H1 (cell line): ENCODE data around the gene PFDN6. TPM values are rescaled to one million over a fixed set of nuclear protein-coding genes. Genes with fewer than 3 reads are reported as not detected.

Experiments
- CTCF ChIA-PET: fragments of 300-600 bp; sonication (Branson Sonifier 250); formaldehyde crosslinking; loops from one replicate; lab custom pipeline; 2021; ENCODE audit not compliant: partially characterized antibody; lab: Charles Lee
- POLR2A ChIA-PET: fragments of 300-600 bp; sonication (Branson Sonifier 250); formaldehyde crosslinking; loops from one replicate; lab custom pipeline; 2021; ENCODE audit warnings: inconsistent platforms; ENCODE audit not compliant: partially characterized antibody; lab: Charles Lee
- DNase-seq, 2 experiments: peaks; one replicate each; pipeline versions ENCODE4 v3.0.0 to v3.0.0-alpha.2; 2010 to 2022; ENCODE audit warnings: low spot score in 2 of 2, low read depth in 1 of 2, mixed read lengths in 1 of 2
- FAIRE-seq: peaks from 2 replicates; lab custom pipeline; 2011; peaks lifted over from hg19 to GRCh38; lab: Jason Lieb, UNC
- H2AFZ ChIP-seq: 2 replicates; pipeline ENCODE4 v1.8.1; 2012; ENCODE audit warnings: low read length, inconsistent platforms
- H2AK5ac ChIP-seq: 2 replicates; pipeline ENCODE4 v1.6.1; 2013; ENCODE audit warnings: low read depth, low read length
- H2BK120ac ChIP-seq: replicated peaks from 2 replicates; pipeline ENCODE3; 2013; ENCODE audit warnings: low read depth, low read length, inconsistent platforms
- H2BK12ac ChIP-seq: 2 replicates; pipeline ENCODE4 v1.6.1; 2013; ENCODE audit warnings: low read depth, low read length
- H2BK15ac ChIP-seq: 2 replicates; pipeline ENCODE4 v1.6.1; 2013; ENCODE audit warnings: low read length
- H2BK20ac ChIP-seq: 2 replicates; pipeline ENCODE4 v1.6.1; 2013; ENCODE audit warnings: low read length
- H2BK5ac ChIP-seq: 2 replicates; pipeline ENCODE4 v1.6.1; 2013; ENCODE audit warnings: low read depth, low read length
- H3K14ac ChIP-seq: 2 replicates; pipeline ENCODE4 v1.6.1; 2013; ENCODE audit warnings: inconsistent platforms; ENCODE audit not compliant: insufficient read length
- H3K18ac ChIP-seq: 2 replicates; pipeline ENCODE4 v1.6.1; 2013; ENCODE audit warnings: low read length; ENCODE audit errors: extremely low read depth
- H3K23ac ChIP-seq: 2 replicates; pipeline ENCODE4 v1.6.1; 2013; ENCODE audit warnings: inconsistent platforms; ENCODE audit not compliant: insufficient read length
- H3K23me2 ChIP-seq: 2 replicates; pipeline ENCODE4 v1.6.1; 2013; ENCODE audit warnings: low read depth, low read length
- H3K27ac ChIP-seq: 2 replicates; pipeline ENCODE4 v1.6.1; 2011; ENCODE audit warnings: low read depth, low read length, inconsistent platforms
- H3K27me3 ChIP-seq, 4 experiments: replicated peaks in 1 of 4; 1 replicate in 1 of 4; 2 replicates in 3 of 4; pipeline versions ENCODE4 v1.6.1 to v1.8.1; 2011 to 2013; ENCODE audit warnings: low read length in 3 of 4, mild to moderate bottlenecking in 3 of 4, inconsistent platforms in 2 of 4, mixed read lengths in 2 of 4, moderate library complexity in 1 of 4; ENCODE audit not compliant: control insufficient read depth in 3 of 4, insufficient read depth in 3 of 4; ENCODE audit errors: extremely low read depth in 1 of 4
- H3K36me3 ChIP-seq, 4 experiments: 2 replicates each; pipeline versions ENCODE4 v1.6.1 to v1.8.1; 2011 to 2013; ENCODE audit warnings: mild to moderate bottlenecking in 4 of 4, low read length in 3 of 4, moderate library complexity in 2 of 4, control low read depth in 1 of 4, inconsistent platforms in 1 of 4; ENCODE audit not compliant: insufficient read depth in 4 of 4, control insufficient read depth in 2 of 4
- H3K4ac ChIP-seq: replicated peaks from 2 replicates; pipeline ENCODE3; 2013; ENCODE audit warnings: low read length, low read depth, mixed read lengths, inconsistent platforms; ENCODE audit not compliant: insufficient read length
- H3K4me1 ChIP-seq, 4 experiments: replicated peaks in 1 of 4; 1 replicate in 1 of 4; 2 replicates in 3 of 4; pipeline versions ENCODE4 v1.6.1 to v1.8.1; 2011 to 2013; ENCODE audit warnings: low read length in 3 of 4, inconsistent platforms in 2 of 4, mixed read lengths in 1 of 4; ENCODE audit not compliant: insufficient read depth in 4 of 4, control insufficient read depth in 3 of 4
- H3K4me2 ChIP-seq, 2 experiments: 2 replicates each; pipeline versions ENCODE4 v1.6.1 to v1.8.1; 2011 to 2013; ENCODE audit warnings: low read depth in 2 of 2, low read length in 2 of 2, control low read depth in 1 of 2, inconsistent platforms in 1 of 2, mild to moderate bottlenecking in 1 of 2; ENCODE audit not compliant: insufficient read depth in 1 of 2
- H3K4me3 ChIP-seq, 4 experiments: fragments of 200-600, 300-600 bp in 1 of 4; sonication (generic), shearing (Covaris generic), sonication (Bioruptor Twin) in 1 of 4; 2 replicates each; pipeline versions ENCODE4 v1.5.1 to v1.8.1; 2011 to 2016; ENCODE audit warnings: low read length in 4 of 4, low read depth in 3 of 4, control low read depth in 2 of 4, inconsistent platforms in 2 of 4, mild to moderate bottlenecking in 2 of 4, mixed read lengths in 1 of 4, moderate library complexity in 1 of 4; ENCODE audit not compliant: insufficient read depth in 2 of 4; ENCODE audit errors: extremely low read depth in 1 of 4
- H3K56ac ChIP-seq: replicated peaks from 2 replicates; pipeline ENCODE3; 2013; ENCODE audit warnings: low read depth, mild to moderate bottlenecking, mixed read lengths, low read length, inconsistent platforms; ENCODE audit not compliant: insufficient read length
- H3K79me1 ChIP-seq: 2 replicates; pipeline ENCODE4 v1.6.1; 2013; ENCODE audit warnings: low read depth, low read length, control low read depth
- H3K79me2 ChIP-seq, 2 experiments: 2 replicates each; pipeline versions ENCODE4 v1.6.1 to v1.8.1; 2012 to 2013; ENCODE audit warnings: low read length in 2 of 2, mild to moderate bottlenecking in 2 of 2, inconsistent platforms in 1 of 2; ENCODE audit not compliant: insufficient read depth in 2 of 2, control insufficient read depth in 1 of 2
- H3K9ac ChIP-seq, 4 experiments: replicated peaks in 1 of 4; 1 replicate in 1 of 4; 2 replicates in 3 of 4; pipeline versions ENCODE4 v1.6.1 to v1.8.1; 2011 to 2013; ENCODE audit warnings: low read depth in 3 of 4, low read length in 3 of 4, control low read depth in 2 of 4, mild to moderate bottlenecking in 2 of 4, moderate library complexity in 2 of 4, inconsistent platforms in 1 of 4; ENCODE audit errors: extremely low read depth in 1 of 4
- H3K9me3 ChIP-seq, 2 experiments: 2 replicates each; pipeline versions ENCODE4 v1.6.1 to v1.8.1; 2012 to 2013; ENCODE audit warnings: mild to moderate bottlenecking in 2 of 2, moderate library complexity in 2 of 2, control low read depth in 1 of 2, inconsistent platforms in 1 of 2, low read depth in 1 of 2, low read length in 1 of 2, mixed read lengths in 1 of 2; ENCODE audit not compliant: insufficient read depth in 2 of 2
- H4K20me1 ChIP-seq, 2 experiments: replicated peaks in 1 of 2; 2 replicates each; pipeline versions ENCODE3 to v1.8.1; 2011 to 2013; ENCODE audit warnings: inconsistent platforms in 2 of 2, low read length in 2 of 2, mild to moderate bottlenecking in 1 of 2; ENCODE audit not compliant: insufficient read depth in 2 of 2, control insufficient read depth in 1 of 2
- H4K5ac ChIP-seq: 2 replicates; pipeline ENCODE4 v1.6.1; 2013; ENCODE audit warnings: low read length, low read depth, mixed read lengths, inconsistent platforms; ENCODE audit not compliant: insufficient read length
- H4K8ac ChIP-seq: 2 replicates; pipeline ENCODE4 v1.8.0; 2013; ENCODE audit warnings: mild to moderate bottlenecking, moderate library complexity, low read length, inconsistent platforms; ENCODE audit not compliant: insufficient read depth; ENCODE audit errors: extremely low read depth
- H4K91ac ChIP-seq: replicated peaks from 2 replicates; pipeline ENCODE3; 2013; ENCODE audit warnings: low read length, mixed read lengths, inconsistent platforms; ENCODE audit not compliant: insufficient read length
- BCL11A ChIP-seq, 2 experiments: IDR thresholded peaks; one replicate each; pipeline ENCODE4 v1.6.1; 2011; ENCODE audit warnings: low read depth in 2 of 2, low read length in 2 of 2, mild to moderate bottlenecking in 2 of 2
- SIN3A ChIP-seq, 2 experiments: IDR thresholded peaks in 1 of 2; conservative IDR thresholded peaks in 1 of 2; 2 replicates each; pipeline ENCODE4 v1.6.1; 2011 to 2012; ENCODE audit warnings: low read length in 2 of 2, improper control_type of control experiment in 1 of 2, low read depth in 1 of 2, mild to moderate bottlenecking in 1 of 2
- WGBS, 2 experiments: shearing (Covaris generic) in 1 of 2; methylation state at CpG; one replicate each; pipeline versions ENCODE4 v1.1.6 to v1.1.7; 2013 to 2015; ENCODE audit warnings: low lambda C conversion rate in 2 of 2, mixed read lengths in 2 of 2, inconsistent platforms in 1 of 2, low coverage in 1 of 2, missing lambda C conversion rate in 1 of 2; ENCODE audit not compliant: insufficient replicate concordance in 2 of 2, insufficient coverage in 1 of 2, insufficient read length in 1 of 2; ENCODE audit errors: extremely low coverage in 1 of 2, missing lambda C conversion rate in 1 of 2; 5-methylcytosine and 5-hydroxymethylcytosine counted together
- polyA plus RNA-seq, 7 experiments: library from polyadenylated mRNA; depleted of rRNA in 3 of 7; stranded (reverse) in 5 of 7; unstranded in 2 of 7; fragments of >200 nt in 5 of 7; fragments of 200-250 nt in 2 of 7; gene quantifications; 1 replicate in 5 of 7; 2 replicates in 1 of 7; 4 replicates in 1 of 7; pipeline versions ENCODE4 v1.2.1 to v1.2.3, GENCODE V29; 2011 to 2013; ENCODE audit warnings: missing spikeins in 2 of 7, mixed read lengths in 2 of 7
- total RNA-seq: library from RNA; stranded (reverse); fragmentation: NEBNext Ultra II Directional; extraction: Animal tissue kit (Norgen Biotek cat#: 25700); gene quantifications from 2 replicates; pipeline ENCODE4 v1.2.1, GENCODE V29; 2021

Gene PFDN6
- total and polyA plus RNA-seq, 2 of the 8 experiments (the other 6 are each of a cell fraction or from before 2014, with no cell fraction given) = 32.0 to 95.7 TPM

DNA sequence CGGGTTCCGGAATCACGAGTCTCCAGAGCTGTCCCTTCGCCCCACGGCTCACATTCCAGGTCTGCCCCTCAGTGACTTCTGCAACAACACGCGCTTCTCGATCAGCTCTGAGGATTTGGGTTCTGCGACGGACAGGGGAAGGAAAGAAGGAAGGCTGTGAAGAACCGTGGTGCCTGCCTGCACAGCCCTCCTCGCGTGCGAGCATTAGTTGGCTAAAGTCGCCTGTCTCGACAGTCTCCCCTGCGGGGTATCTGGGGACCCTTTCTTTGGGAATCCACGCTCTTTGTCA, 40.8 kb upstream of the PFDN6 start:
- no peak for TF ChIP-seq BCL11A (IDR thresholded peaks at IDR 0.05; ENCODE audit: low read depth in 2 of 2, low read length in 2 of 2)
- peak in 1 of 2 experiments; percentile 40; a peak in 2 of 4 replicates for TF ChIP-seq SIN3A (conservative IDR thresholded peaks at IDR 0.05 in 1 of 2, IDR thresholded peaks at IDR 0.05 in 1 of 2; ENCODE audit: low read depth in 1 of 2, low read length in 2 of 2)
- TF ChIP-seq, all 59 proteins: peak for 1
- H4K8ac ChIP-seq = no peak overlapping the region
- H3K9me3 ChIP-seq = no peaks in the 10 kb centered on the region
- H3K23me2 ChIP-seq = peaks cover 9% of the 10 kb centered on the region; the same call in 1 of the 2 replicates
- H3K36me3 ChIP-seq = peaks cover 0 to 2% (median 0%) of the 10 kb centered on the region in 4 experiments; a peak in 1 of 8 replicates
- H4K5ac ChIP-seq = no peak overlapping the region
- H3K4me3 ChIP-seq = peak overlapping the region; percentile 20 to 70 (median 52); a peak in 7 of 8 replicates
- DNase-seq (no peak), FAIRE-seq (no peak)
- no peak overlapping the region for H2BK5ac ChIP-seq
- WGBS, 2 experiments = 15% methylated on average over 14 of the region's 18 CpGs; no CpG with 5 or more reads in 1 of the 2 experiments
- no peaks in the 10 kb centered on the region for H3K79me1 ChIP-seq
- CTCF ChIA-PET = interaction anchor here (0.9 to 7.9 kb wide), 39 partner anchors 11 to 315 kb away, joined by 3 to 107 read pairs (median 6); partner anchors contain the start of genes HSD17B8, RING1, RPS18 and VPS52
- H4K91ac ChIP-seq = no peak overlapping the region
- H3K27me3 ChIP-seq = peaks cover 0 to 21% (median 11%) of the 10 kb centered on the region in 4 experiments; a peak in 6 of 7 replicates
- H2AK5ac ChIP-seq = no peak overlapping the region
- no peak overlapping the region for H3K4ac ChIP-seq
- H3K9ac ChIP-seq = no peak overlapping the region
- H3K4me1 ChIP-seq = peaks cover 0 to 10% (median 7%) of the 10 kb centered on the region in 4 experiments; a peak in 4 of 7 replicates
- no peak overlapping the region for H2BK12ac ChIP-seq
- H2BK120ac ChIP-seq = no peak overlapping the region
- no peaks in the 10 kb centered on the region for H4K20me1 ChIP-seq
- no peak overlapping the region for H3K56ac ChIP-seq
- POLR2A ChIA-PET = interaction anchor here (0.7 to 2.2 kb wide), 15 partner anchors 8 to 276 kb away, joined by 3 to 15 read pairs (median 5); partner anchors contain the start of genes HSD17B8, RGL2, RING1 and RPS18
- no peak overlapping the region for H3K14ac ChIP-seq
- H2BK15ac ChIP-seq = no peak overlapping the region
- no peak overlapping the region for H3K18ac ChIP-seq
- H3K23ac ChIP-seq = no peak overlapping the region
- no peak overlapping the region for H3K27ac ChIP-seq
- no peak overlapping the region for H2BK20ac ChIP-seq
- H3K79me2 ChIP-seq = no peaks in the 10 kb centered on the region
- H2AFZ ChIP-seq = no peak overlapping the region
- H3K4me2 ChIP-seq = peak overlapping the region; percentile 63 to 98
